ENCODE results near the gene ACVR1.
A peak's percentile ranks its signal among the peaks of the same experiment; 100 is the strongest.

Gene ACVR1

DNA sequence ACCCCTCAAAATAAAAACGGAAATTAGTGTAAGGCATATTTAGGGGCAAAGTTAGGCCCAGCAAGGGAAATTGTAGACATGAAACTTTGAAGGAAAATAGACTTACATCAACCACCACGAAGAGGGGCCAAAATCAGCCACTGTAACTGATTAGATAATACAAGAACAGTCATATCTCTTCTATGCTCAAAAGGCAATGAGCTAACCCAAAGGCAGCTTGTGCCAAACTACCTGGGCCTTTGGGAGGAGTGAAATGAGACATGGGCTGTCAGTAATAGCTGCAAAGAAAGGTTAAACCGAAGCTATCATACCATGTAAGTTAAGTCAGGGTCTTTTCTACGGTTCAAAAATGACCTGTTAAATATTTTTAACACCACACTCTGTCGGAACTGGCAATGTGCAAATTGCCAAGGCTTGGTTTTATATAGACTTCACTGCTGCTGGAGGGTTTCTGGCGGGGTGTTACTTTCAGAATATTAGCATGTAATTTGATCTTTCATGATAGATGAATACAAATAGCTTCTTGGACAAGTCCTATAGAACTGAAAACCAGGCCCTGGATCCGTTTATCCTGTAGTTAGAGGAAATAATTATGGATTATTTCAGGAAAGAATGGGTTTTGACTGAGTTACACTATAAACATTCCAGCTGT lies 69.6 kb downstream of the ACVR1 start:
- TF ChIP-seq, protein P1, sequence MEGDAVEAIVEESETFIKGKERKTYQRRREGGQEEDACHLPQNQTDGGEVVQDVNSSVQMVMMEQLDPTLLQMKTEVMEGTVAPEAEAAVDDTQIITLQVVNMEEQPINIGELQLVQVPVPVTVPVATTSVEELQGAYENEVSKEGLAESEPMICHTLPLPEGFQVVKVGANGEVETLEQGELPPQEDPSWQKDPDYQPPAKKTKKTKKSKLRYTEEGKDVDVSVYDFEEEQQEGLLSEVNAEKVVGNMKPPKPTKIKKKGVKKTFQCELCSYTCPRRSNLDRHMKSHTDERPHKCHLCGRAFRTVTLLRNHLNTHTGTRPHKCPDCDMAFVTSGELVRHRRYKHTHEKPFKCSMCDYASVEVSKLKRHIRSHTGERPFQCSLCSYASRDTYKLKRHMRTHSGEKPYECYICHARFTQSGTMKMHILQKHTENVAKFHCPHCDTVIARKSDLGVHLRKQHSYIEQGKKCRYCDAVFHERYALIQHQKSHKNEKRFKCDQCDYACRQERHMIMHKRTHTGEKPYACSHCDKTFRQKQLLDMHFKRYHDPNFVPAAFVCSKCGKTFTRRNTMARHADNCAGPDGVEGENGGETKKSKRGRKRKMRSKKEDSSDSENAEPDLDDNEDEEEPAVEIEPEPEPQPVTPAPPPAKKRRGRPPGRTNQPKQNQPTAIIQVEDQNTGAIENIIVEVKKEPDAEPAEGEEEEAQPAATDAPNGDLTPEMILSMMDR (IDR thresholded peaks at IDR 0.05; ENCODE audit: control insufficient read depth, extremely low read depth, insufficient read depth) = no peak
- DNase-seq (ENCODE audit: low read depth) = no peak
- no peak overlapping the region for H3K4me3 ChIP-seq (ENCODE audit: low read depth, low read length)

DNA sequence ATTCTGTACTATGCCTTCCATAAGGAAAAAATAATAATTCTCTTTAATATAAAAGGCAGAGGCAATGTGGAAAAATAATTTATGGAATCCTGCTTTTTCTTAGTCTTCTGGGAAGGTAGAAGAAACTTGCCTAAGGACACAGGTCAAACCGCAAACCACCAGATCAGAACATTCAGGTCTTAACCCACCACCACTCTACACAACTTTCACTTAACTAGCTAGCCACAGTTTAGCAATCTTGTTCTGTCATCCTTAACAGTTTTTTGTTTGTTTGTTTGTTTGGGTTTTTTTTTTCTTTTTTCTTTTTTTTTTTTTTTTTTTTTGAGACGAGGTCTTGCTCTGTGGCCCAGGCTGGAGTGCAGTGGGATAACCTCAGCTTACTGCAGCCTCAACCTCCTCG lies 70.6 kb downstream of the ACVR1 start:
- no peak overlapping the region for H3K4me3 ChIP-seq (ENCODE audit: low read depth, low read length)
- TF ChIP-seq, protein P1 (IDR thresholded peaks at IDR 0.05; ENCODE audit: control insufficient read depth, extremely low read depth, insufficient read depth) = no peak
- DNase-seq (ENCODE audit: low read depth) = no peak

DNA sequence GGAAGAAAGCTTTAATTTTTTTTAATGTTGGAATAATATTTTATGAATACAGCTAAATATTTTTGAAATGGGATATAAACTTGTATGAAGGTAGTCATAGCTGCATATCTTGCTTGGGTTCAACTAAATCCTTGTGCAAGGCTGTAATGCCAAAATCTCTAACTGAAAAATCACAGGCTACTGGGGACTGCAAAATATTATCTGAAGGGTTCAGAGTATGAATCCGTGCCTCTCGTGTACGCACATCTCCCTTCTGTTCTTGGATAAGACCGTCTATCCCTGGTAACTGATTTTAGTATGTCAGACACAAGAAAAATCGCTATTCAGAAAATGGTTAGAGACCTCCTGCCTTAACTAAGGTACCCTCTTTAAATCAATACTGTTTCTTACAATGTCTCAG lies 71.8 kb downstream of the ACVR1 start:
- no peak overlapping the region for H3K4me3 ChIP-seq (ENCODE audit: low read depth, low read length)
- TF ChIP-seq, protein P1 (IDR thresholded peaks at IDR 0.05; ENCODE audit: control insufficient read depth, extremely low read depth, insufficient read depth) = no peak
- no peak for DNase-seq (ENCODE audit: low read depth)

DNA sequence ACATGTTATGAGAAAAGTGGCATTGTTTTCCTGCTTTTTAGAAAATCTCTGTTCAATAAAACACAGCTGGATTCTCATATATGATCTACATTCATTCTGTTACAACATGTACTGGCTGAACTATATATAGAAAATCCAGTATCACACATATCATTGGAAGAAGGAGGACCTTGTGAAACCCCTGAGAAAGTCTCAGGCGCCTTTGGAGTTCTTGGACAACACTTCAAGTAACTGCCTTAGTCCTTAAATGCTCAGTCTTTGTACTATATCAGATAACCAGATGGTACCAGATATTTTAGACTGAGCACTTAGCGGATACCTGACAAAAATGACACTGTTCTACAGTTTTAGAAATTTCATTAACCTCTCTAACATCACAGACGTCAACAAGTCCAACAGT lies 72.2 kb downstream of the ACVR1 start:
- DNase-seq (ENCODE audit: low read depth) = no peak
- no peak overlapping the region for H3K4me3 ChIP-seq (ENCODE audit: low read depth, low read length)
- TF ChIP-seq, protein P1 (IDR thresholded peaks at IDR 0.05; ENCODE audit: control insufficient read depth, extremely low read depth, insufficient read depth) = no peak

DNA sequence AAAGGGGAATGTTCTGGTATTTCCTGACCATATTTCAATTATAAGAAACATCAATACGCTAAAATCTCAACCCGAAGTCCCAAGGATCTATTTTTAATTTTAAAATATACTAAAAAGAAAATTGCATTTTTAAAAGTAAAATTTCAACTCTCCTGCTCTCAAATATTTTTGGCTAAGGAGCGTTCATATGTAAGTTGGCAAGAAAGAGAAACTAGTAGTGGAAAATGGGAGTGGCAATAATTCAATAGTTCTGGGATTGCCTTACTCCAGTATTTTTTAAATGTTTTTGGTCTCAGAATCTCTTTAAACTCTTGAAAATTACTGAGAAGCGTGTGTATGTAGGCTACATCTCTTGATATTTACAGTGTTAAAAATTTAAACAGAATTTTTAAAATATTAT lies 72.7 kb downstream of the ACVR1 start:
- no peak overlapping the region for H3K4me3 ChIP-seq (ENCODE audit: low read depth, low read length)
- TF ChIP-seq, protein P1 (IDR thresholded peaks at IDR 0.05; ENCODE audit: control insufficient read depth, extremely low read depth, insufficient read depth) = no peak
- no peak for DNase-seq (ENCODE audit: low read depth)

DNA sequence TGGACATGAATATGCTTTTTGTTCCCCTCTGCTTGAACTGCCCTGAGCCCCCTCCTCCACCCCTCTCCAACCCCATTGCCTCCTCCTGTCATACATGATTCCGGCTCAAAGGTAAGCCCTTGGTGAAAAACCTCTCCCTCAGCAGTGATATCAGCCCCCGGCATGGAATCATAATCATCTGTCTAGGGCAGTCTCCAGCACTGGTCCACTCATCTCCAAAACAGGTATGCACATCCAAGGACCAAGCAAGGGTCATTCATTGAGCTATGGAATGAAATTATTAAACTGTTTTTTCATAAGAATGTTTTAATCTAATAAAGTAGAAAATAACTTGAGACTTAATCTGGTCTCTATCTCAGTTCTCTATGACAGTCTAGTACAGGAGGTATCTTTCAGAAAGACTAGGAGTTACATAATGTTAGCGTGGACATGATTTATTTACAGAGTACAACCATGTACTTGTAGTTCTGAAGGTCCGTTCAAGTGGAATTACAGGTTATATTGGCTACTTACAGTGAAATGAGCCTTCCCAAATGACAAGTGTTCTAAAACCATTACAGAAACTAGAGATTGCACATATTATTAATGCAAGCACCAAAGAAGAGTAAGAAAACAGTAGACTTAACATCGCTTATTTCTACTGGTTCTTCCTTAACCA lies 75.2 kb downstream of the ACVR1 start:
- DNase-seq (ENCODE audit: low read depth) = peak; percentile 66
- TF ChIP-seq, protein P1 (IDR thresholded peaks at IDR 0.05; ENCODE audit: control insufficient read depth, extremely low read depth, insufficient read depth) = no peak
- H3K4me3 ChIP-seq (ENCODE audit: low read depth, low read length) = no peak overlapping the region

Data from LNCaP clone FGC (cell line).